GM18505 (cell line): ENCODE data around the gene CPAMD8.

Experiments used
- ATAC-seq: cut with Tn5 transposase; IDR thresholded peaks from one replicate; pipeline ENCODE4 v1.9.1; 2021; ENCODE audit not compliant: unreplicated experiment
- POLR2A ChIP-seq: IDR thresholded peaks from 4 replicates; pipeline ENCODE4 v1.6.1; 2011; ENCODE audit warnings: borderline replicate concordance; ENCODE audit not compliant: insufficient read depth, insufficient read length; ENCODE audit errors: extremely low read depth

CPAMD8 gene

DNA sequence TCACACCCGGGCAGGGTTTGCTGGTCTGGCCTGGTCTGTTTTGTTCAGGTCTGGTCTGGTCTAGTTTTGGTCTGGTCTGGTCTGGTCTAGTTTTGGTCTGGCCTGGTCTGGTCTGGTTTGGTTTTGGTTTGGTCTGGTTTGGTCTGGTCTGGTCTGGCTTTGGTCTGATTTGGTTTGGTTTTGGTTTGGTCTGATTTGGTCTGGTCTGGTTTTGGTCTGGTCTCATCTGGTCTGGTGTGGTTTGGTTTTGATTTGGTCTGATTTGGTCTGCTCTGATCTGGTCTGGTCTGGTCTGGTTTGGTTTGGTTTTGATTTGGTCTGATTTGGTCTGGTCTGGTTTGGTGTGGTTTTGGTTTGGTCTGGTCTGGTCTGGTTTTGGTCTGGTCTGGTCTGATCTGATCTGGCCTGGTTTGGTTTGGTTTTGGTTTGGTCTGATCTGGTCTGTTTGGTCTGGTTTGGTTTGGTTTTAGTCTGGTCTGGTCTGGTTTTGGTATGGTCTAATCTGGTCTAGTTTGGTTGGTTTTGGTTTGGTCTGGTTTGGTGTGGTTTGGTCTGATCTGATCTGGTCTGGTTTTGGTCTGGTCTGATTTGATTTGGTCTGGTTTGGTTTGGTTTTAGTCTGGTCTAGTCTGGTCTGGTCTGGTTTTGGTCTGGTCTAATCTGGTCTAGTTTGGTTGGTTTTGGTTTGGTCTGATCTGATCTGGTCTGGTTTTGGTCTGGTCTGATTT lies 152.2 kb downstream of the CPAMD8 start:
- TF ChIP-seq POLR2A: no peak
- no peak for ATAC-seq

DNA sequence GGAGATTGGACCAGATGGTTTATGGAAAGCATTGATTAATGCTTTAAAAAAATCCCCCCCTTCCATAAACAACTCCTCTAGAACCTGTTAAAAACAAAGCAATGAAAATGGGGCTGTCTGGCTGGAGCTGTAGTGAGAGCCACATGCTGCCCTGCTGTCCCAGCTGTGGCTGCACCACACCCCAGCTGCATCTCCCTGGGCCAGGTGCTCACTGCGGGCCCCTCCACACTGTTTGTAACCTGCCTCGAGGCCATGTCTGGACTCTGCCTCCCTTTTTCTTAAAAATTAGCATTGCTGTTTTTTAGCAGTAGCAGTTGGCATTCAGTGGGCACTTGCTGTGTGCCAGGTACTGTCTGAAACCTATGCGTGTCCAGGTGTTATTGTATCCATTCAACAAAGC lies 153.0 kb downstream of the CPAMD8 start:
- ATAC-seq: no peak

GRCh38 chr19:16872728-16873127 lies 153.9 kb downstream of the CPAMD8 start:
- no peak for ATAC-seq
- no peak for TF ChIP-seq POLR2A

More for the DNA sequence above, 153.0 kb downstream of the CPAMD8 start:
- TF ChIP-seq POLR2A: no peak

GRCh38 chr19:16871871-16872270 lies 154.7 kb downstream of the CPAMD8 start:
- no peak for ATAC-seq

GRCh38 chr19:16869331-16869972 lies 157.2 kb downstream of the CPAMD8 start:
- ATAC-seq: no peak
- no peak for TF ChIP-seq POLR2A

More at GRCh38 chr19:16871871-16872270, 154.7 kb downstream of the CPAMD8 start:
- TF ChIP-seq POLR2A: no peak

DNA sequence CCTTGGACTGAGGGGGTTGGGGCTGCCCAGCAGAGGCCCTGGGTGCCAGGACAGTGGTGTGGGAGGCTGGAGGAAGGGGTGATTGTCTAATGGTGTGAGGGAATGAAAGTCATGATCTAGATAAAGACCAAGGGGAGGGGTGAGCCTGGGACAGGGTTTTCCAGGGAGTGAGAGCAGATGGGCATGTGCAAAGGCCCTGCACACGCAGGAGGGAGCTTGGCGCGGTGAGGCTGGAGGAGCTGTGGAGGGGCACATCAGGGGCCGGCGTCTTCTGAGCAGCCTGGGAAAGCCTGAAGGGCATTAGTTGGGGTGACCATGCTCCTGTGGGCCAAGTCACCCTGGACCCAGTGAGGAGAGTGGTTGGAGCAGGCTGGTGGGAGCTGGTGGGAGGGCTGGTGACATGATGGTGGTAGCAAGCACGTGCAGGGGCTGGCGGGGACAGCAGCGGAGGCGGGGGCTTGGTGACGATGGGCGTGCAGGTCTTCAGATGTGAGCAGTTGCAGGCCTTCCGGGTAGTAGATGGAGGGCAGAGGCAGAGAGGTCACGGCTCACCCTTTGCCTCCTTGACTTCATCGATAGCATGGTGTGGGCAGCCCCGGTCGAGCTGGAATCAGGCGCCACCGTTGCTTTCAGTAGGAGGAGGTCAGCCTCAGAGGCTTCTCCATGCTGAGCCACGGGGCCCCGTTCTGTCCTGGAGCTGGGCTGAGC lies 158.0 kb downstream of the CPAMD8 start:
- ATAC-seq: no peak
- no peak for TF ChIP-seq POLR2A

- TF ChIP-seq POLR2A: no peak
- ATAC-seq: no peak
Observed at GRCh38 chr19:16867211-16867610, 159.4 kb downstream of the CPAMD8 start.

- no peak for TF ChIP-seq POLR2A
- no peak for ATAC-seq
Observed at GRCh38 chr19:16862826-16863415, 163.7 kb downstream of the CPAMD8 start.

GRCh38 chr19:16861834-16862233 lies 164.8 kb downstream of the CPAMD8 start:
- ATAC-seq: no peak
- no peak for TF ChIP-seq POLR2A

- TF ChIP-seq POLR2A: no peak
- no peak for ATAC-seq
Observed at GRCh38 chr19:16861011-16861410, 165.6 kb downstream of the CPAMD8 start.

GRCh38 chr19:16860118-16860517 lies 166.5 kb downstream of the CPAMD8 start:
- TF ChIP-seq POLR2A: no peak
- ATAC-seq: no peak

DNA sequence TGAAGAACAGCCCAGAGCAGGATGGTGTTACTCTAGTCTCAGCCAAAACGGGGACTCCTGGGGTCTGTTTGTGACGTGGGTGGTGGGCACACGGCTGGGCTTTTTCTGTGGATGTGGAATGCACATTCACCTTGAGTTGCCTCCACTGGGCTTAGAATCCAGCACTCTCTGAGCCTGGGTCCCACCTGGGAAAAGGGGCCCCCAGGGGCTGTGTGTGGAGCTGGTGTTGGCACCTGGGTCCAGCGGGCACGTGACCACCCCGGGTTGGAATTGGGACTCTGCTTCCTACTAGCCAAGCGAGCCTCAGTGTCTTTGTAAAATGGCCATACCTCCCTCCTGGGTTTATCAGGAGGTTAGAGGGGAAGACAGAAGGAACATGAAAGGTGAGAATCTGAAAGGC lies 167.0 kb downstream of the CPAMD8 start:
- ATAC-seq: no peak

DNA sequence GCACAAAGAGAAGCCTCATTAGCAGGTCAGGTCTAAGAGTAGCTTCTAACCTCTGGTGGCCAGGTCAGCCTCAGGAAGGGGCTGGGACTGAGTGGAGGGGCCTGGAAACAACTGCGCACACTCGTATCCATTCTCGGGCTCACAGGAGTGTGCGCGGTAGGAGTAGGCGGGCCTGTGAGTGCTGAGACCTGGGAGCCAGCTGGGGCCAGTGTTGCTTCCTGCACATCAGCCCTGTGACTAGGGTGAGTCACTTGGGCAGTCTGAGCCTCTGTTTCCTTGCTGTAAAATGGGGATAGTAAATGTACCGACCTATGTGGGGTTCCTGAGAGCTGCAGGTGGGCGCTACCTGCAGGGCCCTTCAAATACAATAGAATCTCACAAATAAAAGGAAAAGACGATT lies 170.5 kb downstream of the CPAMD8 start:
- TF ChIP-seq POLR2A: no peak
- ATAC-seq: no peak

More for the DNA sequence above, 167.0 kb downstream of the CPAMD8 start:
- TF ChIP-seq POLR2A: no peak
